CD4-positive, alpha-beta T cell treated with Interleukin-10 for 1 hour (primary cell): ENCODE results near the gene CRTC2.

ENCODE experiments used
- DNase-seq: peaks from one replicate; pipeline ENCODE4 v3.0.0-alpha.2; 2020

The CRTC2 gene

GRCh38 chr1:153945795-153946621 is 12.4 kb downstream of the CRTC2 start:
- peak; percentile 84 for DNase-seq

GRCh38 chr1:153945131-153945794 is 13.1 kb downstream of the CRTC2 start:
- DNase-seq: peak; percentile 86

GRCh38 chr1:153944827-153945117 is 13.6 kb downstream of the CRTC2 start:
- no peak for DNase-seq

- DNase-seq: peak; percentile 46
Measured at GRCh38 chr1:153944005-153944826, 14.2 kb downstream of the CRTC2 start.

- DNase-seq: no peak
Measured at GRCh38 chr1:153942766-153943549, 15.5 kb downstream of the CRTC2 start.

DNA sequence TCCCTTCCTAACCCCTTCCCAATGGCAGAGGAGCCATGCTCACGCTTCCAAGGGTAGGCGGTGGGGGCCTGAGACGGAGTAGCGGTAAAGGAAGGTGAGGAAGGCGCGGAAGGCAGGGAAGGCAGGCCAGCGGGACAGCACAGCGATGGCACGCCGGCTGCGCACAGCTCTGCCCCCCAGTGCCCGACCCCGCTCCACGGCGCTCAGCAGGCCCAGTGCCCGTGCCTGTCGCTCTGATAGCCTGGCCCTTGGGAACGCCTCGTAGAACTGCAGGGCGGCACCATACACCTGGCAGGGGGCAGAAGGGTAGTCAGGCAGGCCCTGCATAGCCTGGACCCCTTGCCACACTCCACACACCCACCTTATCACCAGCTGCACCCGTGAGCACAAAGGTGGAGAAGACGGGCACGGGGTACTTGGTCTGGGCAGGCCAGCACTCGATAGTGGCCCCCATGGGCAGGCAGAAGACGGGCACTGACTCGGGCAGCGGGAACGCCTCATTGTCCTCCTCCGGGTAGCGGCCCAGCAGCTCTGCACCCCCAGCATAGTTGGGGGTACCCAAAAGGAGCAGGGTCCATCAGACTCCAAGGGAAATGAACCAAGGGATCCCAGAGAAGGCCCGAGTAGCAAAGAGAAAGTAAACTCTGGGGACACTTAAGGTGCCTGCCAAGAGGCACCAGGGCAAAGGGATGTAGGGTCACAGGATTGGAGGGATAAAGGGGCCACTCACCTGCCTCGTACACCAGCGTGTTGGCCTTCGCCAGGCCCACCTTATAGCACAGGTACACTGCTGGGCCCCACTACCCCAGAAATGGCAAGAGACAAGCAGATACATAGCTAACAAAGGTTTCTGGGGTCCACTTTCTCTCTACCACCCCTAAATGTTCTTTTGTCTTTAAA is 16.3 kb downstream of the CRTC2 start:
- DNase-seq: no peak

- DNase-seq: no peak
Measured at GRCh38 chr1:153940756-153941155, 17.7 kb downstream of the CRTC2 start.

- DNase-seq: no peak
Measured at GRCh38 chr1:153939476-153939875, 18.9 kb downstream of the CRTC2 start.

GRCh38 chr1:153938996-153939395 is 19.4 kb downstream of the CRTC2 start:
- DNase-seq: no peak

GRCh38 chr1:153937331-153937730 is 21.1 kb downstream of the CRTC2 start:
- DNase-seq: no peak

DNA sequence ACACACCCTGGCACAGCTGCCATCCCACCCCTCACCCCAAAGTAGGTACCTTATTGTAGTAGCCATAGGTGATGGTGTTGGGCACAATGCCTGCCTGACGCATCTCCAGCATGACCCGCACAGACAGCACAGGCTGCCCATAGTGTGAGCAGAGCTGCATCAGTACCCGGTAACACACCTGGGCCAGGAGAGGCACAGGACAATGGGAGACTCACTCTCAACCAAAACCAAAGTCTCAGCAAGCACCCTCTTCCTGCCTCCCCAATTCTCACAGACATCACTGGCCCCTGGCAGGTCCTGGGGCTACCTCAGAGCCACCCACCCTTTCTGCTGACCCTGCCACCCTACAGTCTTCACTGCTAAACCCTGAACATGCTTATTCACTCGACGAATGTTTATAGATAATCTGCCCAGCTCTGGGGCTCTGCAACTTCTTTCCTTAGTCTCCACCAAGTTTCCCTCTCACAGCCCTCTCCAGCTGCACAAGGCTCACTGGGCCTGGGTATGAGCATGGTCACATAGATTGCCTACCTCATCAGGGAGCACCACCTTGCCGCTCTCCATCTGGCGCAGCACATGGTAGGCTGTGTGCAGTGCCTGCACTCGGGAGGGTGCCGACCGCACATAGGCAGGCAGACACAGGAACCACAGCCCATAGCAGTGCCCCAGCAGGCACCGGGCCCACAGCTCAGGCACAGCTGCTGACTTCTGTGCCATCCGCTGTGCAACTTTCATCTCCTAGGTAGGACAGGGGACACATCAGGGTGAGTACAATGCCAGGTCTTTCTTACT is 22.2 kb downstream of the CRTC2 start:
- DNase-seq: no peak

GRCh38 chr1:153934746-153935145 is 23.7 kb downstream of the CRTC2 start:
- no peak for DNase-seq

- DNase-seq: no peak
Measured at GRCh38 chr1:153933955-153934354, 24.5 kb downstream of the CRTC2 start.

DNA sequence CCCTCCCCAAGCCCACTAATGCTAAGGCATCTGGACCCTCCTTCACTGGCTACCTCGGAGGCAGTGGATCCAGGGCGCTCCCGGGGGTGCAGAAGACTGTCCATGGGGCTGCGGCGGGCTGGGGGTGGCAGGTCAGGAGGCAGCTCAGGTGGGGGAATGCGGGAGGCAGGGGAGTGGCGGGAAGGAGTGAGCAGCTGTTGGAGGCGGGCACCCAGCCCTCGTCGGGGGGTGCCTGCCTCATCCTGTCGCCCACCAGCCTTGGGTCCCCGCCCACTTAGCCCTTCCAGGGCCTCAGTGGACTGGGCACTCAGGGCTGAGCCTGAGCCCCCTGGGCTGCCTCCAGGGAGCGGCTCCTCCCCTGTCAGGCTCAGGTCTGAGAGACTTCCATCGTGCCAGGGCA is 25.0 kb downstream of the CRTC2 start:
- DNase-seq: no peak

DNA sequence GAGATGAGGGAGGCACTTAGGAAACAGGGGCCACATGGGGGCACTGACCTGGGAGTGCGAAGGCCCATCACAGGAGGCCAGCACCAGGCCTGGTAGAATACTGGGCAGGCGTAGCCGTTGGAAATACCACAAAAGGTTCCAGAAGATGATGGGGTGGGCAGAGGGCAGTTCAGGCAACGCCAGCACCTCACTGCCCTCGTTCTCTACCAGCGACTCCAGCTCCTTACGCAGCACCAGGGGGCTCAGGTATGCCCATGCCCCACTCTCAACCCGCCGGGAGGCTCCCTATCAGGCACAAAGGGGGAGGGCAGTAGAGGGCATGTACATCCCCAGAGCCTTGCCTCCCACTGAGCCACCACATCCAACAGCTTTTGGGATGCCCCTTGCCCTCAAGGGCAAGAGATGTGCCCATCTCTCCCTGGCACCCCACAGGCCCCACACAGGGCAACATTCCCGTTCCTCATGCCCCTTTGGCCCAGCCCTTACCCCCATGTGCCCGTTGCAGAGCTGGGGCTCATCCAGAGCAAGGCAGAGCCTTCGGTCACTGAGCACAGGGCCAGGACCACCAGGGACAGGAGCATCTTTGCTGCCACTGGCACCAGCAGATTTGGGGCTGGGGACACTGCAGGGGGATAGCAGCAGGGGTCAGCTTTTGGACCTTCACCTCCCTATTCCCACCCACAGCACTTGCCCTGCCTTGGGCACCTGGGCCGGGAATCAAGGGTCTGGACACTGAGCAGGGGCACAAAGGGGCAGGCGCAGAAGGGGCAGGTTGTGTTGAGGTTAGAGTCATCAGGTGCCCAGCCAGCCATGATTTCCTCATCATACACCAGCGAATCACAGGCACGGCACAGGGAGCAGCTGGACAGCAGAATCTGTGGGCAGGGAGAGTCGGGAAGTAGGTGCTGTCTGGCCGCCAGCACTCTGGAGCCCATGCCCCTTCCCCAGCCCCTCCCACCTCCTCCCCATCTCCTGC is 26.0 kb downstream of the CRTC2 start:
- no peak for DNase-seq

DNA sequence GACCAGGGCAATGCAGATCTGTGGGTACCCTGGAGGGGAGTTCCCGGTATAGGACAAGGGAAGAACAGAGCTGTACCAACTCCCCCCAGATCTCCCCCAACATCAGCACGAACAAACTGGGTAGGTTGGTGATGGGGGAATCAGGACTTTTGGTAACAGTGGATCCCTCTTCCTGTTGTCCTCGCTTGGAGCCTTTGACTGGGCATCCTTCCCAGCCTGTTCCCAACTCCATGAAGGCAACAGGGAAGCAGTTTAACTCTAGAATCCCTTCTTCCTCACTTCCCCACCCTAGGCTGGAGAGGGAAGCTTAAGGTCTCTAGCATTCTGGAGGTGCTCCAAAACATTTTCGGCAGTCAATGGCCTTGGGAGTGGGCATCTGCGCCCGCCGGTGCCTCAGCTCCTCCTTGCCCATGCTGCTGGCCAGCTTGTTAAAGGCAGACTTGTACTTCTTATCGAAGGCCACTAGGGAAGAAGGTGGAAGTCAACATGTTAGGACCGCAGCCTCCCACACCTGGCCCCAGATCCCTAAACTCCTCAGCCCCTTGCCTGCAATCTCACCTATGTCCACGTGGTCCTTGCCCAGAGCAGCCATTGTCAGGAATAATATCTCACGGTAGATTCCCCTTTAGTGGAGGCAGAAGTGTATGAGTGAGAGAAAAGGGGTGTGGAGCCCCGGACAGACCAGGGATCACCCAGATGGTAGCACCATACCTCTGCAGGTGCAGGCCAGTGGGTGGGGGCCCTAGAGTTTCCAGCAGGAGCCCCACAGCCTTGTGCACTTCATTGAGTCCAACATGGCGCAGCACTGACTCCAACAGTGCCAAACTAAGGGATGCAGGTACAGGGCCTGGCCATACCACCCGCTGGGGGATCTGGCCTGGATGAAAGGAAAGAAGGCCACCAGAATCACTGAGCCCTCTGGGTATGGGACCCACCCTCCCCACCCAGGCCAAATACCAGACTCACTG is 28.1 kb downstream of the CRTC2 start:
- DNase-seq: no peak

DNA sequence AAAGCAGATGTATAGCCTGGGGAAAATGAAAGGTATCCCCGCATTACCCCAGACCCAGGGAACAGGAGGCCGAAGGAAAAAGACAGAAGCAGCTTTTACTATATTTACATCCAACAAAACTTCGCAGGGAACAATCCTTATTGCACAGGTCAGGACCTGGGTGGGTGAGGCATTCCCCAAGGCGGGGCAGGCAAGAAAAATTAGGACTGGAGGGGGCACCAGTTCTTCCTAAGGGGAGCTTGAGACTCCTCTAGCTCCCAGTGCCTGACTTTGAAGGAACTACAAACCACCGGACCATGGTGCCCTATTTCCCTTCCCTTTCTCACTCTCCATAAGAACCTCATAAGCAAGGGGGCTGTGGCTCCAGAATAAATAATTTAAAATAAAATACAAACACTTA is 29.0 kb downstream of the CRTC2 start:
- no peak for DNase-seq

GRCh38 chr1:153928791-153929341 is 29.5 kb downstream of the CRTC2 start:
- DNase-seq: no peak
